HFFc6 (cell line): Measurements from ENCODE around the gene NGEF. TPM values are rescaled to one million over a fixed set of nuclear protein-coding genes. Genes with fewer than 3 reads are reported as not detected.

Source experiments
- DNase-seq: peaks from one replicate; pipeline ENCODE4 v3.0.0-alpha.2; 2018
- H3K27ac Mint-ChIP-seq: 2 replicates; pipeline ENCODE4 v1.8.0; 2020; ENCODE audit warnings: mild to moderate bottlenecking, mixed read lengths
- H3K27me3 Mint-ChIP-seq: 2 replicates; pipeline ENCODE4 v1.8.0; 2021; ENCODE audit warnings: mild to moderate bottlenecking, moderate library complexity, mixed read lengths; ENCODE audit not compliant: insufficient read depth
- H3K36me3 Mint-ChIP-seq: 2 replicates; pipeline ENCODE4 v1.8.0; 2021; ENCODE audit warnings: low read depth, mixed read lengths
- H3K4me1 Mint-ChIP-seq: 2 replicates; pipeline ENCODE4 v1.8.0; 2020; ENCODE audit warnings: low read depth, mixed read lengths
- H3K4me3 Mint-ChIP-seq: 2 replicates; pipeline ENCODE4 v1.8.0; 2020; ENCODE audit warnings: mild to moderate bottlenecking, moderate library complexity, mixed read lengths
- H3K9me3 Mint-ChIP-seq: 2 replicates; pipeline ENCODE4 v1.8.0; 2020; ENCODE audit warnings: mild to moderate bottlenecking, mixed read lengths
- CTCF ChIP-seq: fragments of 200-600 bp; sonication (generic); IDR thresholded peaks from 2 replicates; pipeline ENCODE4 v1.5.0; 2021; ENCODE audit warnings: antibody characterized with exemption, mild to moderate bottlenecking
- total RNA-seq, 6 experiments: library from RNA; stranded (reverse); fragmentation: NEBNext Ultra II Directional; extraction: Animal tissue kit (Norgen Biotek cat#: 25700); gene quantifications; 2 replicates in 1 of 6; 3 replicates in 5 of 6; pipeline ENCODE4 v1.2.3, GENCODE V29; 2021

NGEF gene
- total RNA-seq, 6 experiments from 2014 or later, result 0.20 to 0.36 (median 0.28) TPM; not detected in 3

- Mint-ChIP-seq H3K36me3 (no peaks in the 10 kb centered on the region), H3K9me3 (no peaks in the 10 kb centered on the region), H3K4me3 (no peak overlapping the region), H3K27me3 (peaks cover 18% of the 10 kb centered on the region), H3K4me1 (peaks cover 3% of the 10 kb centered on the region), H3K27ac (no peak overlapping the region)
- DNase-seq, result no peak
- no peak for TF ChIP-seq CTCF
These were observed 38.7 kb downstream of the NGEF start for GRCh38 chr2:232974396-232974795.

DNA sequence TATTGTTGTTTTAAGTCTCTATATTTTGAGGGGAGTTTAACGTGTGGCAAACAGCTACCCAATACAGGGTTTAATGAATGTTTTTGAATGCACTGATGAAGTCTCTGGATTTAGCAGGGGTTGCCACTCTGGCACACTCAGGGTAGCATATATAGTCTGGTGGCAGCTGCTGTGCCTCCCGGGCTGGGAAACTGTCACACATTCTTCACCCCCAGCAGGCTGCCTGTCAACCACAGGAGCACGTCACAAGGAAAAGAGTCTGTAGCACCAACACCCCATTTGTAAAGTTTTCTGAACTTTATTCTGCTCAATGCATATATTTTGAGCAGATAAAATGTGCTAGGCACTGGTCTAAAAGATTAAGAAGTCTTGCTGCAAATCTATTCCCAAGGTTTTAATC lies 39.3 kb downstream of the NGEF start:
- H3K27ac Mint-ChIP-seq, result no peak overlapping the region
- no peaks in the 10 kb centered on the region for H3K36me3 Mint-ChIP-seq
- peaks cover 18% of the 10 kb centered on the region for H3K27me3 Mint-ChIP-seq
- no peaks in the 10 kb centered on the region for H3K9me3 Mint-ChIP-seq
- no peak overlapping the region for H3K4me3 Mint-ChIP-seq
- no peak for TF ChIP-seq CTCF
- no peaks in the 10 kb centered on the region for H3K4me1 Mint-ChIP-seq
- DNase-seq, result no peak

DNA sequence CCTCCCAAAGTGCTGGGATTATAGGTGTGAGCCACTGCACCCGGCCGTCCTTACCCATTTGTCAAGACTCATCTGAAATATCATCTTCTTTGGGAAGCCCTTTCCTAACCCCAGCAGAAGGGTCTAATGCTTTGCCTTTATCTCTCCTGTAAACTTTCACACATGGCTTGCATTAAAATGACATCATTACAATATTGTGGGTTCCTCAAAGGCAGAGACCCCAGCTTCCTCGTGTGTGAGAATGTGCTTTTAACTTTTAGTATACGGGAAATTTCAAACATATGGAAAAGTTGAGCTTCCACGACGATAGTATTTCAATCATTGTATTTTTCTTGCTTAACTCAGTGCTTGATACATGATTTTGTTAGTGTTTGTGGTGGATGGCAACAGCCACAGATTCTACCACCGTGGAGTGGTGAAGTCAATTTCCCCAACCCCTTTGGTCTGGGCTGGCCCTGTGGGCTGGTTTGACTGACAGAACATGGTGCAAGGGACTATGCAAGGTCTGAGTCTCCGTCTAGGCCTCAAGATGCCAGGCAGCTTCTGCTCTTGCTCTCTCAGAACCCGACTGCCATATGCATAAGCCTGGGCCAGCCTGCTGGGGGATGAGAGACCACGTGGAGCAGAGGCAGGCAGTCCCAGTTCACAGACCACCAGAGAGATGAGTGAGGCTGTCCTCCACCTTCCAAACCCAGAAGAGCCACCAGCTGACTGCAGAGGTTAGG lies 39.9 kb downstream of the NGEF start:
- peaks cover 18% of the 10 kb centered on the region for H3K27me3 Mint-ChIP-seq
- no peak overlapping the region for H3K27ac Mint-ChIP-seq
- H3K4me1 Mint-ChIP-seq, result no peaks in the 10 kb centered on the region
- H3K36me3 Mint-ChIP-seq, result no peaks in the 10 kb centered on the region
- DNase-seq, result no peak
- no peak overlapping the region for H3K4me3 Mint-ChIP-seq
- no peaks in the 10 kb centered on the region for H3K9me3 Mint-ChIP-seq
- no peak for TF ChIP-seq CTCF

- H3K4me1 Mint-ChIP-seq, result no peaks in the 10 kb centered on the region
- no peak for DNase-seq
- H3K4me3 Mint-ChIP-seq, result no peak overlapping the region
- TF ChIP-seq CTCF, result no peak
- no peaks in the 10 kb centered on the region for H3K9me3 Mint-ChIP-seq
- H3K36me3 Mint-ChIP-seq, result no peaks in the 10 kb centered on the region
- H3K27ac Mint-ChIP-seq, result no peak overlapping the region
- H3K27me3 Mint-ChIP-seq, result peaks cover 15% of the 10 kb centered on the region
These were observed 41.3 kb downstream of the NGEF start for GRCh38 chr2:232971744-232972143.

- no peak overlapping the region for H3K27ac Mint-ChIP-seq
- H3K9me3 Mint-ChIP-seq, result peaks cover 11% of the 10 kb centered on the region; the same call in 1 of the 2 replicates
- H3K27me3 Mint-ChIP-seq, result peaks cover 24% of the 10 kb centered on the region
- no peak for TF ChIP-seq CTCF
- H3K36me3 Mint-ChIP-seq, result 0 out of 2 replicates have a peak, but pooled peaks cover 5% of the 10 kb centered on the region
- no peak overlapping the region for H3K4me3 Mint-ChIP-seq
- H3K4me1 Mint-ChIP-seq, result no peaks in the 10 kb centered on the region
- DNase-seq, result no peak
These were observed 43.0 kb downstream of the NGEF start for GRCh38 chr2:232970051-232970450.
